Inferior parietal cortex (tissue), 1 donor: ENCODE results near the gene CCDC93.

Source experiments
- DNase-seq: peaks from one replicate; pipeline ENCODE4 v3.0.0-alpha.2; 2016; ENCODE audit errors: extremely low spot score

CCDC93 gene

DNA sequence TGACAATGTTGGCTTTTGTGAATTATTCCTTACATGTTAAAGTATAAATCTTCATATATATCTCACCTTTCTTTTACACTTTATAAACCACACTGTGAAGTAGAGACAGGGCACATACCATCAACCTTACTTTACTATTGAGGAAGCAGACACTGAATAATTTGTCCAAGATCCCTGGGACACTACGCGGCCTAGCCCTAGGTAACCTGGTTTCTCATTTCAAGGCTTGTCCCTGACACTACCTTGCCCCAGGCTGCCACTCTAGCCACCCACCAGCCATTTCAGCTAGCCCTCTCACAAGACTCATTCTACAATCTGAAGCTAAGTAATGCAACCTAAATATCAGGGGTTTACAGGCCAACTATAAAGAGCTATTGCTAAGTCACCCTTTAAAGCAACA is 26.7 kb downstream of the CCDC93 start:
- DNase-seq, result no peak

DNA sequence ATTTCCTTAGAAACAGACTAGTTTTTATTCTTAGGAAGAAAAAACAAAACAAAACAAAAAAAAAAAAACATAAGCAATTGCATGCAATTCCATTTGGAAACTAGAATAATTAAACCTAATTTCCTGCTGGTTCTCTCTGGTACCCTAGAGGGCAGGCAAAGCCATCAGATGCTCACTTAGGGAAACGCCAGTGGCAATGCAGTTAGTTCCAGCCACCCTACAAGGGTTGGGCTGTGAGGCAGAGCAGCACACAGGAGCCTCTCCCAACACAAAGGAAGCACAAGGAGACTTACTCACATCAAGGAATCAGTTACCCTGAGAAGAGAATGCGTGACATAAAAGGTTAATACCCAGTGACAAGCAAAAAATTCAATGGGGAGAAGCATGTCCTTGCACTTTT is 28.8 kb downstream of the CCDC93 start:
- no peak for DNase-seq

DNA sequence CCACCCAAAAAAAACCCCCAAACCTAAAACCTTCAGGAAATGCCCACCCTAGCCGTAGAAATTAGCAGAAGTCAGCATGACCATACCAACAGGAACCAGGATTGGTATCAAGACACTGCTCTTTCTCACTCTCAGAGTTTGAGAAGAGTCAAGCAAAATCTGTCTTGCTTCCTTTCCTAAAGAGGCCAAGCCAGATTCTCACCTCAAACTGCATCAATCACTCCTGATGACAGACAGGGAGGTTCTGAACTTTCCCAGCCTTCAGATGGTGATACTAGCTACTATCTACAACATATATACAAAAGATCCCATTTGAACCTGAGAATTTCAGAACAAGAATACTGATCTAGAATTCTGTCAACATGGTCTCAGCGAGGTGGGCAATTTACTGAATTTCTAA is 29.7 kb downstream of the CCDC93 start:
- DNase-seq, result no peak

DNA sequence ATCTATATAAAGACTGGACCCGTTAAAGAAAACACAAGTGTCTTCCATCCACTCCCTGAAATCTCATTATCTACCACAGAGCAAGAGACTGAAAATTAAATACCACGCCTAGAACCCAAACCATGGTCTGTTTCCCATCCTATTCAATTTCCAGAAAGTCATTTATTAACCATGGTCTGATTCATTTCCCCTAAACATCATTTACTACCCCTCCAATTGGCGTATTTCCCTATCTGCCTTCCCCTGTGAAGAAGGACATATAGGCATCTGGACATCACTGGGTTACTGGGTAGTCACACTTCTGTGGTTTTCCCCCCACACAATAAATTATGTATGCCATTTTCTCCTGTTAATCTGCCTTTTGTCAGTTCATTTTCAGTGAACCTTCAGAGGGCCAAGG is 30.8 kb downstream of the CCDC93 start:
- no peak for DNase-seq

DNA sequence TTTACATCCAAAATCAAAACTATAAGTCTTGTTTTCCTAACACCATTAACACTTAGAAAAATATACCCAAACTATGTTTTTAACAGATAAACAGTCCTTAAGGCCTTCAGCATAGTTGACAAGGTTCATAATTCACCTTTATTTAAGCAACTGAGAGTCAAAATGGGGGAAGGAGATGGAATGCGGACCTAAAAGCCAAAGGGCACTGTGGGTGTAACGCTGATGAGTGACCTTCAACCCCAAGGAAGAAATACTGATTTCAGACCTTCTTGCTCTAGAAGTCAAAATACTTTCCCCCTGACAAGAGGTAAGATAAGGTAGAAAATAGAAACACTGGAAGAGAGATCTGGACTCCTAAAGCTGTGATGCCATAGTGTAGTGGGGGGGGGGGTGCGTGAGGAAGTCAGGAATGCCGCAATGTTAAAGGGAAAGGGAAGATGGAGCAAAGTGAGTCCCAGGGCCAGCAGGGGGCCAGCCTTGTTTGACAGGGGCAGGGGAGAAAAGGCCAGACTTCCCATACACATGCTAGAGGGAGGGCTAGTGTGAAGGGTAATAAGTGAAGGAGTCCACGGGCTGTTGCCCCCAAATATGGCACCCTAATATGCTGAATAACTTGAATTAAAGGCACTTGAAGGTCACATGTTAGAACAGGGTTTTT is 31.4 kb downstream of the CCDC93 start:
- no peak for DNase-seq

DNA sequence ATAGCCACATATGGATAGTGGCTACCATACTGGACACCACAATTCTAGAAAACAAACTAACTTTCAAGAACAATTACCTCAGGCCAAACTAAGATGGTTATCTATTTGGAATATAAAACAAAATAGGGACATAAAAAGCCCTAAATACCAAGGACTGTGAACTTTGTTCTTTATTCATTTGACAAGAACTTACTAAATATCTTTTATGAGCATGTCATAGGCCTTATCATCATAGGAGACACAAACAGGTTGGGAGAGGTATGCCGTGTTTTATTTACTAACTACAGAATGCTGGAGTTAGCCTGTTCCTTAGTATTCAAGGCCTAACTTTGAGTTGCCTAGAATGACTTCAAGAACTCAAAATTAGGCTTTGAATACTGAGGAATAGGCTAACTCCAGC is 32.1 kb downstream of the CCDC93 start:
- no peak for DNase-seq

DNA sequence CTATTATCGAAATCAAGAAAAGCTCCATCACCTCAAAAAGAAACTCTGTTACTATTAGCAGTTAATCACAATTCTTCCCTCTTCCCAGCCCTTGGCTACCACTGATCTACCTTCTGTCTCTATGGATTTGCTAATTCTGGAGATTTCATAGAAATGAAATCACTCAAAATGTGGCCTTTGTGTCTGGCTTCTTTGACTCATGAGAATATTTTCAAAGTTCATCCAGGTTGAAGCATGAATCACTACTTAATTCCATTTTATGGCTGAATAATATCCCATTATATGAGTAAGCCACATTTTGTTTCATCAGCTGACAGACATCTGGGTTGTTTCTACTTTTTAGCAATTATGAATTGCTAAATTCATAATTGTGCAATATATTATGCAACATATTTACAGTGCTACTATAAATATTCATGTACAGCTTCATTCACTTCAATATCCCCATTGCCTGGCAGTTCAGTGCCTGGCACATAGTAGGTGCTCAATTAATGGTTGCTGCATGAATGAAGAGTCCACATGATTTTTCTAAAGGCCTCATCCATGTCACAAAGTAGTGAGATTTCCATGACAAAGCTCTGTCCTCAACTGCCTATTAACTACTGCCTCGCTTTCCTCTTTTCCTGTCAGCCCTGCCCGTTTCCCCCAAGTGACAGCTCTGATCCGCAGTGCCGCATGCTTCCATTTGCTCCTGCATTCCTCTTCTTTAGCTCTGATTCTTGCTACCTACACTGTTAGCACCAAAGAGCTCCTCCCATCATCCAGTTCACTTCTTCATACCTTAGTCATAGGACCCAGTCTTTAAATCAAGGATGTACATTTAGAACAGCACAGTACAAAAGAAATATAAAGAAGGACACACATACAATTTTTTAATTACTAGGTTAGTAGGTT is 32.8 kb downstream of the CCDC93 start:
- no peak for DNase-seq

DNA sequence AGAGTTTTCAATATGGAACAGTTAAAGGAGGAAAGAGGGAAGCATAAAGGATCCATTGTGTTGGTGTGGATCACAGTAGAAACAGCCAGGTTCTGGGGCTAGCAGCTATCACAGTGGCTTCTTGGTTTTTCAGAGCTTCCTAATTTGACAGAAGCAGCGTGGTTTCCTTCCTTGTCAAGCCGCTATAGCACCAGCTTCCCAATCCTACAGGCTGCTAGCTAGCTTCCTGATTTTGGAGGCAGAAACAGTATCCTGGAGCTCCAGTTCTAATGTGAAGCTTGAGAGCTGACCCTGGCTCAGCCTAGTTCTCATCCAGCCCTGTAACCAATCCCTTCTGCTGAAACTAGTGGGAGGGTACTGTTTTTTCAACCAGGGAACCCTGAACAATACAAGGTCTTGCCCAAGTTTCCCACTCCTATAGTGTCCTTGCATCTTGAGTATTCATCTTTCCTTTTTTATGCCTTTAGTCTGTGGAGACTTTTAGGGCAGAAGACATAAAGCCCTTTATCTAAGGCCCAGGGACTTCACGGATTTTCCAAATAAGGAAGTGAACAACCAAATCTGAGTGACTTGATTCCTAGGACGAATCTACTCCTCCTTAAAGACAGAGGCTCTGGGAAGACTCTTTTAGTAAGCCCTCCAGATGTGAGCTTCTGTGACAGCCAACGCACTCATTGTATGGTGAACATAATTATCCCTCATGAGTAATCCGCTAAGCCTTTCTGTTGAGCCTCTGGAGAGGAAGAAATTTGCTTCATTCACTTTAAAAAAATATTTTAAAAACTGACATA is 33.8 kb downstream of the CCDC93 start:
- no peak for DNase-seq

DNA sequence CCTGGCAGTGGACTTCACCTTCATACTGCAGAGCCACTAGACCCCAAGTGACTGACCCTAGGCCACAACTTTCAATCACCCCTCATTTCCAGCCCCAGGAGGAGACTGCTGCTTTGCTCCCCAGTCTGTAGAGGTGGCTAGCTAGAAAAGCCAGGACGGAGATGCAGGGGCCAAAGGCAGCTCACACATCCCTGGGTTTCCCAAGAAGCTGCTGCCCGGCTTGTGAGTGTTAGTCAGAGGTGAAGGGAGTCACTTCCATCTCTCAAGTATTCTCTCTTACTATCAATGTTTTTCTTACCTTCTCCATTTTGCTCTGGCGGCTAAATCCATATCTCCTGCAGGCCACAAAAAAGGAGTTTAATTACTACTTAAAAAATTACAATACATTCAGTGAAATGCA is 36.2 kb downstream of the CCDC93 start:
- no peak for DNase-seq

DNA sequence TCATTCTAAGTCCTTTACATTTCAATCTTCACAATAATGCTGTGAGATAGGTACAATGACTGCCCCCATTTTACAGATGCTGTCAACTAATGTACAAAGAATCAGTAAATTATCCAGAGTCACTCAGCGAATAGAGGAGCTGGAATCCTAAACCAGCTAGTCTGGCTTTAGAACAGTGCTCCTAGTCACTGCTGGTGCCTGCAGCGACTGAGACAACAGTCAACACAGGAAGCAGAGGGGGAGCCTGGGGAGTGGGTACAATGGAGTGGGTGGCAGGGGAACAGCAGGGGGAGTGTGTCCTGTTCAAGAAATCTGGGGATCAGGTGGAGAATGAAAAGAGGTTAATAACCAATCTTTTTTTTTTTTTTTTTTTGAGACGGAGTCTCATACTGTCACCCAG is 37.3 kb downstream of the CCDC93 start:
- no peak for DNase-seq

DNA sequence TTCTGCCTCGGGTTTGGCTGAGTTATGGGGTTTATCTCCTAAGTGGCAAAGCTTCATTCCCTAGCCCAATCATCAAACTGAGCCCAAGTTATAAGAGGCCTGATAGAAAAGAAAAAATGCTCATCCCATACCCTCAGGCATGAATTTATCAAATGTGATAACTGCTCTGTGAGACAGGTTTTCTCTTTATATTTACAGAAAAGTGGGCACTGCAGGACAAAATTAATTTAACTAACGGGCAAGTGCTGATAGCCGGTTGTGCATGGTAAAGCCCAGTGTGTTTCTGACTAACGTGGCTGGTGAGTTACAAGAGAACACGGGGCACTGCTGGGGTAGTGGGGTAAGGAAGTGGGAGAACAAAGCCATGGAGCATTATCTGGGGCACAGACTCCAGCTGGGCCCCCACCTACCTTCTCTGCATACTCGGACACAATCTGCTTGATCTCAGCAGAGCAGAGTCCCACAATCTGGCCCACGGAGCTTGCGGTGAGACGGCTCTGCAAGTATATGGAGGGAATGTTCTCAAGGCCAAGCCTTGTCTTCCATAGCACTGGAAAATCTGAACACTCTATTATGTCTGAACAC is 40.3 kb downstream of the CCDC93 start:
- DNase-seq, result no peak

DNA sequence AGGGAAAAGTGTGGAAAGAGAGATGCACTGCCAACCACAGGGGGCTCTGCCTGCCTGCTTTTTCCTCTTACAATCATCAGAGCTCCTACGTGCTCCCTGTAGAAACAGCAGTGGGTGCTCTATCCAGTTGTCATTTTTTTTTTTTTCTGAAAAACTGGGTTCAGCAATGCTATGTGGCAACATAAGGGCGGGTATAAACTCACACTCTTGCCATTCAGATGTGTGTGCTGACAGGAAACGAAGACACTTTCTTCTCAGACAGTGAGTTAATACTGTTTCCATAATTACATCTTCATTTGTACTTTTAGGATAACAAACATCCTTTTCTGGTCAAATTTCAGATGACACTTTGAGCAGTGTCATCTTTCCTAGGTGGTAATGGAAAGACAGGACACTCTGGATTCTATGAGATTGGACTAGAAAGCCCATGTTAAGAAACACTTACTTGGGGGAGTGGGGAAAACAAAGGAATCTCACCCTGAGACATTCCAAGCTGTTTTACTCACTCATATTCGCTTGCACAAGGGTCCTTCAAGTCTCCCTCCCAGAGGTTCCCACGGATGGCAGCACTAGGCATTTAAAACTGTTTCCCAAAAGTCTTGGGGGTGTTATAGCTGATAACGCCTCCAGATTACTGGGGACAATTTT is 41.3 kb downstream of the CCDC93 start:
- DNase-seq, result no peak

DNA sequence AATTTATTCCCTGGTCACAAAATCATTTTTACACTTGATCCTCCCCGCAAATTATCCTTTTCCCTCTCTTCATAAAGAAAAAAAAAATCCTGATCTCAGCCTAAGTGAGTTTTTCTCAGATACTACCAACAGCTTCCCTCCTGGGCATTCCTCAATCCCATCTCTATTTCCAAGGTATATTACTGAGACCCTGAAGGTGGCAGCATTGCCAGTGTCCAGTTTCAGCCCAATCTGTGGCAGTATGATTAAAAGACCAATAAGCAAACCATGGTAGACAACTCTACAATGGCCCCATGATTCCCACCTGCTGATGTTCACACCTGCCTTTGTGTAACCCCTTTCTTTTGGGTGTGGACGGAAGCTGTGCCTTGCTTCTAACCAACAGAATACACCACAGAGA is 45.1 kb downstream of the CCDC93 start:
- no peak for DNase-seq

DNA sequence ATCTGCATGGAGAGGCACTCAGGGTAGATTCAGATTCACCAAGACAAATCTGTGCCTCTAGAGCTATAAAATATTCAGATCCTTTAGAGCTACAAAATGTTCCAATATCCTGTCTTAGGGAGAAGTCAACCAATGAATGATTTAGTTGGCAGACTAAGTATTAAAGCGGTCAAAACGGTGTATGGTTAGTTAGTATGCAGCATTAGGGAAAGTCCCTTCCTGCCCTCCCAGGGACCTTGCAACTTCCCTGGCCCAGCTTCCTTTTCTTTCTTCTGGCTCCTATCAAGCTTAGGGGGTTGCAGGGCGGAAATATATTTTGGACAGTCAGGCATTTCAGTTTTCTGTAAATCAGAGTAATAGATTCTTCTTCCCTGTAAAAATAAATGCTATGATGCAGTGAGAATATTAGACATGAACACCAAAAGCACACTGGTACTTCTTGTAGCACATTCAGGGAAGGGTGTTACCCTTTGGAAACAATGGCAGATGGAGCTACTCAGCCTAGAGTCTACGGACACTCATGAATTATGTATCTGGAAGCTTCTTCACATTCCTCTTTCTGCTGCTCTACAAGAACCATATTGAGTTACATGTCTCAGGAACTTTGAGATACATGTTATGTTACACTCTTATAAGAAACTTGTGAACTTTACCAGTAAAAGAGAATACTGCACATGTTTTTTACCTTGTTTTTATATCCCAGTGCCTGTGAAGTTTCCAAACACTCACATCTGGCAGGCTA is 45.7 kb downstream of the CCDC93 start:
- no peak for DNase-seq

DNA sequence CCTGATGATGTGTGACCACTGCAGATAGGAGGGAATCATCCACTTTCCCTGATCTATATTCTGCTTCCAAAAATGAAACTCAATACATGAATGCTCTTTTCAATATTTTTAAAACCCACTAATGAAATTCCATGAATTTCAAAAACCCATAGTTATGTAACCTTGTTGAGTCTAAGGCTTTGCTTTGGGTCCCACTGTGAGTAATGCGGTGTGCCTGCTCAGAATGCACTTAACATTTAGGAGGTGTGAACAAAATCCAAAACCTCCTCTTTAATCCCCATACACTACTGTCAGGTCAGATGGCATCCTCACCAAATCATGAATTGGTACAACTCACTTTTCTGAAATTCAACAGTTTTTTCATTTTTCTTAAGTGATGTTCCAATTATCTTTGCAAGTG is 50.4 kb downstream of the CCDC93 start:
- DNase-seq, result no peak

DNA sequence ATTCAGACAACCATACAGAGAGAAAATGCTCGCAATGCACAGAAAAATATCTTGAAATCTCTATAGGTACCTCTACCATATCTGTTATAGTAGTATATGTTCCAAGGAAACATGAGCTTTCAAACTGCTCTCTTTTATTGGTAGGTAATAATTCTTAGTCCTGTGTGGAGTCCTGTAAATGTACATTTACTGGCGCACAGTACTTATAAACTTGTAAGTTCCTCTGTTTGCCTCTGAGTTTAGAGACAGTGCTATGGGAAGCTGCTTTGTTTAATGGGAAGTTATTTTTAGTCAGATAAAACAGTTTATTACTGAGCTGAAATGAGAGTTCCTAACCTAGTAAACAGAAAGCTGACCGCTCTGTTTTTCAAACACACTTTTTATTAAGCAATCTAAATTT is 52.7 kb downstream of the CCDC93 start:
- DNase-seq, result no peak

DNA sequence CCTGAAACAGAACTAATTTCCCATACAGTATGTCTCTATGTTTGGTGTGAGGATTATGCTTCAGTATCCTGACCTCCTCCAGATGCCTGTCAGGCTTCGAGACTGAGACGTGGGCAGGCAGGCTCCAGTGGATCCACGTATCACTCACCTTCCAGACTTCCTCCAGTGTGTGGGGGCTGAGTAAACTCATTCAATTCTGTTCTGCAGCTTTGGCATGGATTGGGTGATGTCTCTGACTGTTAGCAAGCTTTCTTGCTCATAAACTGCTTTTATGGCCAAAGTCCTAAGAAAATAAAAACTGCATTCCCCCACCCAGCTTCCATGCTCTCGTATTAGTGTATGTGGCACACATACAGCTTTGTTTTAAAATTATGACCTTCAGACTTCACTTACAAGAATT is 53.6 kb downstream of the CCDC93 start:
- DNase-seq, result no peak

DNA sequence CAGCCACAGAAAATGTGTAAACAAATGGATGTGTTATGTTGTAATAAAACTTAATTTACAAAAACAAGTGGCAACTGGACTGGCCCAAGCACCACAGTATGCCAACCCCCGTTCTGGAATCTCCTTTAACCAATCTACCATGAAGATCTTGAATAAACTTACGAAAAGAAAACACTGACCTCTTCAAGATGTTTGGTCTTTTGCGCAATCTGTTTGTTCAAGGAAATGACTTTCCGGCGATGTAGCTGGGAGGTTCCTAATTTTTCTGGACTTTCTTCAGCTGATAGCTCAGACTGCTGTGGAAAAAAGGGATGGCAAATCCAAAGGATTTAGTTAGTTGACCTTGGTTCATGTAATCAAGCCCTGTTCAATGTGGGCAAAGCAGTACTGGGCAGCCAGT is 55.7 kb downstream of the CCDC93 start:
- no peak for DNase-seq

DNA sequence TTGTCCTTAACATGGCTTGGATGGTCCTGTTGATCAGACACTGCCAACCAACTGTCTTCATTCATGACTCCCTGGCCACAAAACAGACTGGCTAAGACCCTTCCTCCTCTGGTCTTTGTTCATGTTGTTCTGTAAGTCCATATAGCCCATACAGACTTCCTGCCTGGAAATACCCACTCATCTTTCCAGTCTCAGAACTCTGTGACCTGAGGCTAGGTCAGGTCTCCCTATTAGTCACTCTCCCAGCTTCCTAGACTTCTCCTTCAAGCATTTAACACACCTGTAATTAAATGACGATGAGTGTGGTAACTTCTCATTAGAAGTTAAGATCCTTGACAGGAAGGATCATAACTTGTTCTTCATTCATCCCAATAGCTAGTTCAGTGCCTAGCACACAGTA is 56.3 kb downstream of the CCDC93 start:
- DNase-seq, result no peak

DNA sequence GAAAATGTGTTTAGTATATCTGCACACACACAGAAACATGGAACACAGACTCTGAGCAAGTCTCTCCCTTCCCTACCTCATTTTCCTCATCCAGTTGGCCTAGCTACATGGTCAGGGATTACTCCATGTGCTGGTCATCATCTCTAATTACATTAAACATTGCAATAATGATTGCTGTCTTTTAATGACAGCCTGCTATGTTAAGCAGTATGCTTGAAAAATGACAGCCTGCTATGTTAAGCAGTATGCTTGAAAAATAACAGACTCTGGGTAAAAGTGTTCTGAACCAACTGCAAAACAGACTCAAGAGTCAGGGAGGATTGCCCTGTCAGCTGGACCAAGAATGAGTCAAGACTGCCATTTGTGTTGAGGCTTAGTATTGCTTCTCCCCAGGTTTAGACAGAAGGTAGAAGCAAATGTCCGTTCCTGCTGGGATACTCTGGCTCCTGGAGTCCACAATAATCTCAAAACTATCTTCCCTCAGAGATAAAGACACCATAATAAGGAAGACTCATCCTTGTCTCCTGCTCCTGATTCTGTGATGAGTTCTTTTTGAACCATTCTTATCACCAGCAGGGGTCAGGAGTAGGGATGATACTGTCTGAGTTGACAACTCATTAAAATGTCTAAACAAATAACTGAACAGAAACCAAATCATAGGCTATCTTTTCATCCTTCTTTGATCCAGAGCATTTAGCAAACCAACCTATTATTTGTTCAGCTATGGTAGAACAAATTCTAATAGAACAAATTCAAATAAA is 57.7 kb downstream of the CCDC93 start:
- no peak for DNase-seq
